HepG2 (cell line): Measurements from ENCODE around the gene GPD1.

Source experiments
- EZH2 ChIP-seq: conservative IDR thresholded peaks from 2 replicates; pipeline ENCODE4 v1.6.1; 2012; ENCODE audit warnings: mild to moderate bottlenecking, low read depth, low read length, moderate library complexity
- MEIS2 ChIP-seq: sonication (generic); formaldehyde crosslinking; IDR thresholded peaks from 2 replicates; pipeline ENCODE4 v1.9.0; 2021; ENCODE audit warnings: mild to moderate bottlenecking, missing genetic modification reagents
- NFKBIZ ChIP-seq: IDR thresholded peaks from 2 replicates; pipeline ENCODE4 v1.6.1; 2018; ENCODE audit warnings: missing genetic modification reagents, missing compliant biosample characterization
- PLRG1 ChIP-seq: fragments of 450-650 bp; conservative IDR thresholded peaks from 2 replicates; pipeline ENCODE4 v1.6.1; 2016
- POGK ChIP-seq: sonication (generic); formaldehyde crosslinking; conservative IDR thresholded peaks from 2 replicates; pipeline ENCODE4 v1.8.0; 2022; ENCODE audit warnings: mild to moderate bottlenecking, moderate library complexity, missing genetic modification reagents
- POLR2A ChIP-seq, 2 experiments: IDR thresholded peaks; 2 replicates each; pipeline ENCODE4 v1.6.1; 2011; ENCODE audit warnings: low read depth in 2 of 2, low read length in 2 of 2, mild to moderate bottlenecking in 1 of 2, moderate library complexity in 1 of 2; ENCODE audit not compliant: insufficient read depth in 1 of 2
- RXRA ChIP-seq: sonication (generic); formaldehyde crosslinking; IDR thresholded peaks from 2 replicates; pipeline ENCODE4 v1.5.1; 2020; ENCODE audit warnings: missing genetic modification reagents
- ZNF367 ChIP-seq: sonication (generic); formaldehyde crosslinking; IDR thresholded peaks from 2 replicates; pipeline ENCODE4 v1.4.0; 2020; ENCODE audit warnings: missing genetic modification reagents, borderline replicate concordance
- ZNF414 ChIP-seq: sonication (generic); formaldehyde crosslinking; IDR thresholded peaks from 2 replicates; pipeline ENCODE4 v1.5.0; 2020; ENCODE audit warnings: missing genetic modification reagents
- ZNF530 ChIP-seq: sonication (generic); formaldehyde crosslinking; IDR thresholded peaks from 2 replicates; pipeline ENCODE4 v1.5.0; 2020; ENCODE audit warnings: low read depth, mild to moderate bottlenecking, missing genetic modification reagents
- ZNF891 ChIP-seq: sonication (generic); formaldehyde crosslinking; IDR thresholded peaks from 2 replicates; pipeline ENCODE4 v1.5.0; 2020; ENCODE audit warnings: mild to moderate bottlenecking, missing genetic modification reagents
- TF ChIP-seq, protein P1 (sequence below): sonication (generic); formaldehyde crosslinking; IDR thresholded peaks from 2 replicates; pipeline ENCODE4 v1.5.0; 2020; ENCODE audit warnings: missing genetic modification reagents

DNA sequence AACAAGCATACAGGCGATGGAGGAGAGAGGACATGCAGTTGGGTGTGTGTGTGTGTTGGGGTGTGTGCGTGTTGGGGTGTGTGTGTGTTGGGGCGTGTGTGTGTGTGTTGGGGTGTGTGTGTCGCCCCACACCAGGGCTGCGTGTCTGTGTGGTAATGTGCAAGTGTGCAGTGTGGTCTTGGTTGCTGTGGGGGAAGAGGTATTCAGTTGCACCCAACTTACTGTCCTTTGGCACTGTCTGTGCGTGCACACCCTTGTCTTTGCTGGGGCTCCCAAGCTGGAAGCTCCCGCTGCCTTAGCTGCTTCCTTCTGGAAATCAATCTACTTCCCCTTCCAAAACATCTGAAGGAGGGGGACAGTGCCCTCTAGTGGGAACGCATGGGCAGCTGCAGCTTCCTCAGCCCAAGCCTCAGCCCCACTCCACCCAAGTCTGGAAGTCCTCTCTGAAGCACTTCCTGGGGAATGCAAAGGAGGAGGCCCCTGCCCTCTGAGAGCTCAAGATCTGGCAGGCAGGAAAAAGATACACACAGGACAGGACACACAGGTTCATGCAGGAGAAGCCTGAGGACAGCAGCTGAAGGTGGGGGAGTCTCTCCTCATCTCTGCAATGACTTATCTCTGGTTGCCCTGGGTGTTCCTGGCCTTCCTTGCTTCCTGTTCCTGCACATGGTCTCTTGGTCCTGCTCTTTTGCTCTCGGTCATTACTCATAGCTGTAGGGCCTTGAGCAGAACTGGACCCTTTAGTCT lies 33.3 kb upstream of the GPD1 start:
- no peak for TF ChIP-seq MEIS2 (CRISPR knock-in tag)
- TF ChIP-seq RXRA (CRISPR knock-in tag) = no peak
- no peak for TF ChIP-seq ZNF530 (CRISPR knock-in tag)
- TF ChIP-seq ZNF891 (CRISPR knock-in tag) = no peak
- no peak for TF ChIP-seq EZH2
- no peak for TF ChIP-seq POLR2A (IDR thresholded peaks at IDR 0.05; ENCODE audit: insufficient read depth in 1 of 2, low read depth in 2 of 2, low read length in 2 of 2)
- no peak for TF ChIP-seq NFKBIZ (CRISPR knock-in tag)
- TF ChIP-seq, protein P1, sequence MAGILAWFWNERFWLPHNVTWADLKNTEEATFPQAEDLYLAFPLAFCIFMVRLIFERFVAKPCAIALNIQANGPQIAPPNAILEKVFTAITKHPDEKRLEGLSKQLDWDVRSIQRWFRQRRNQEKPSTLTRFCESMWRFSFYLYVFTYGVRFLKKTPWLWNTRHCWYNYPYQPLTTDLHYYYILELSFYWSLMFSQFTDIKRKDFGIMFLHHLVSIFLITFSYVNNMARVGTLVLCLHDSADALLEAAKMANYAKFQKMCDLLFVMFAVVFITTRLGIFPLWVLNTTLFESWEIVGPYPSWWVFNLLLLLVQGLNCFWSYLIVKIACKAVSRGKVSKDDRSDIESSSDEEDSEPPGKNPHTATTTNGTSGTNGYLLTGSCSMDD (CRISPR knock-in tag) = no peak
- no peak for TF ChIP-seq POGK (CRISPR knock-in tag)
- TF ChIP-seq PLRG1 = no peak
- no peak for TF ChIP-seq ZNF367 (CRISPR knock-in tag)
- TF ChIP-seq ZNF414 = no peak
